Suprapubic skin (tissue), 3 donors: ENCODE data around the gene DHX9.

Experiments
- CTCF ChIP-seq, 2 donors: fragments of 200-600 bp in 1 of 2; fragments of 450-650 bp in 1 of 2; sonication (generic) in 1 of 2; IDR thresholded peaks; one replicate each; pipeline ENCODE4 v1.5.1; 2016 to 2019; ENCODE audit warnings: antibody characterized with exemption in 2 of 2, mild to moderate bottlenecking in 1 of 2, moderate library complexity in 1 of 2
- POLR2AphosphoS5 ChIP-seq, 3 donors: sonication (generic); formaldehyde crosslinking; IDR thresholded peaks; one replicate each; pipeline ENCODE4 v1.6.1; 2017; ENCODE audit warnings: antibody characterized with exemption in 3 of 3

GRCh38 chr1:182851825-182852224 is 12.7 kb downstream of the DHX9 start:
- TF ChIP-seq CTCF (IDR thresholded peaks at IDR 0.05) (no peak), POLR2AphosphoS5 (IDR thresholded peaks at IDR 0.05) (no peak)
